Stimulated activated CD4-positive, alpha-beta T cell treated with anti-CD3 and anti-CD28 coated beads, Interleukin-2, amount 100 ng/mL, for 4 hours (primary cell): Measurements from ENCODE around the gene TREH.

Source experiments
- DNase-seq: peaks from one replicate; pipeline ENCODE4 v3.0.0-alpha.2; 2020; ENCODE audit warnings: low read depth

Gene TREH

GRCh38 chr11:118610225-118610772, 69.2 kb downstream of the TREH start:
- DNase-seq: no peak

GRCh38 chr11:118609380-118610224, 69.8 kb downstream of the TREH start:
- peak; percentile 19 for DNase-seq

GRCh38 chr11:118608360-118609227, 70.9 kb downstream of the TREH start:
- peak; percentile 93 for DNase-seq

DNA sequence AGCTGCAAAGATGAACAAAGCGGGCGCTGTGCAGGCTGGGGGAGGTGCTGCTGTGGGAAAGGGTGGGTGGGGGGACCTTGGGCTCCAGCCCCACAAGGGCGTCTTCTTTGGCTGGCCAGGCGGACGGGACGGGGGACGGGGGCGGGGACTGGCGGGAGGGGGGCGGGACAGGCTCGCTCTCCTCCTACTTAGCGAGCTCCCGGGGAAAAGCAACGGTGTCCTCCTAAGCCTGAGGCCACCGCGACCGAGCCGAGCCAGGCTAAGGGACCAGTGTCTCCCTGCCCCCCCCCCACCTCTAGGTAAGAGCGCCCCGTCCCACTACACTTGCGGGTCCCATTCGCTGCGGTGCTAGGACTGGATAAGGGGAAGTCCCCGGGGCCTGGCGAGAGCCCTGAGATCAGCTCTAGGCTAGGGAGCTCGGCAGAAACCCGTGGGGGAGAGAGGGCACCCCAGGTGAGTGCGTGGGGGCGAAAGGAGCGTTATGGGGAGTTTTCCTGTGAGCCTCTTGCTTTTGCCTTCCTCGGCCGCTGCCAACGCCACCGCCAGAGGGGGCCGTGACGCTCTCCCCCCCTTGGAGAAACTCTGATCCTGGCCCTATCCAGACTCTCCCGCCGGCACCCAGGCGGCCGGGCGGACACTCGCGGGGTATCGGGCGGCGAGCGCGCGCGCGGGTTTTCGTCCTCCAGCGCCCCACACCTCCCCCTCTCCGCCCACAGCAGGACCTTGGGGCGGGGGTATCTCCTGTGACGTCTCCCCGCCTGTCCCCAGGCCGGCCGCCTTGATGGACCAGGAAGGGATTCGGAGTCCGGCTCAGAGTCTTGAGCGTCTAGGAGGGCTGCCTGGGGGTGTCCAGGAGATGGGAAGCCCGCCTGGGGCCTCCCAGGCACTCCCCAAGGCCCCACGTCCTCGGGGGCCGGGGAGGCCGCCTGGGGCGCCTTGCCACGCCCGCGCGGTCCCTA, 71.8 kb downstream of the TREH start, which contains the start of gene PHLDB1:
PHLDB1 (plus strand) TSS at position 215 of the 959 bp plus-strand sequence. CDS start 6,222 bp downstream, outside the sequence.
- DNase-seq: peak; percentile 49
